ENCODE results near the gene UBE2D1.
A peak's percentile ranks its signal among the peaks of the same experiment; 100 is the strongest.

The UBE2D1 gene

DNA sequence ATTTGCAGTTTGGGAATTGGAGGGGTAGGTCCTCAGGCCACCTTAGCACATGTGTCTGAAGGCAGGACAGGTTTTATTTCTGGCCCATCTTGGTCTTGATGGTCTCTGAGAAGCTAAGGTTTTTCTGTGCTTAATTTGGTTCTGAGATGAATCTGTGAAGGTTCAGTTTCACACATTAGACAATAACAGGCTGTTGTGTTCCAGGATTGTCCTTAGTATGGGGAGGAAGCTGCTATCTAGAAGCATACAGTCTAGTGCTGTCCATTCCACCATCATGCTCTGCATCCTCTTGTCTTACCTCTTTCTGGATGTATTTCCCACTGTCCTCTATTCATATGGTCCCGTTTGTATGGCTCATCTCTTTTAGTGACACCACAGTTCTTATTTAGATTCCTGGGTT lies 7.1 kb downstream of the UBE2D1 start:
- DNase-seq, result no peak

DNA sequence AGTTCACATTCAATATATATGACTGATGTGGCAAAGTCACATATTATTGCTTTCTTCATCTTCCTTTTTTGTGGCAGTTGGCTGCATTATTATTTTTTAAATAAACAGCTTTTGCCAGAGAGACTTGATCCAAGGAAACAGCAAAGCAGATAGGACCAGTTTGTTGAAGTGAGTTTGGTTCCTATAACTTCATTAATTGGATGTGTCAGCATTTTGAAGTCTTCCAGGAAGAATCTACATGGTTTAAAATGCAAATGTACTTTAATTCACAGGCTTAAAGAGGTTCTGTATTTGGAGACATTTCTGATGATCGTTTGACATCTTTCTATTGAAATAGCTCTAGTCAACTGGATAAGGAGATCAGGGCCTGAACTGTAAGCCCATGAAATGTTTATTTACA lies 13.2 kb downstream of the UBE2D1 start:
- DNase-seq, result no peak

DNA sequence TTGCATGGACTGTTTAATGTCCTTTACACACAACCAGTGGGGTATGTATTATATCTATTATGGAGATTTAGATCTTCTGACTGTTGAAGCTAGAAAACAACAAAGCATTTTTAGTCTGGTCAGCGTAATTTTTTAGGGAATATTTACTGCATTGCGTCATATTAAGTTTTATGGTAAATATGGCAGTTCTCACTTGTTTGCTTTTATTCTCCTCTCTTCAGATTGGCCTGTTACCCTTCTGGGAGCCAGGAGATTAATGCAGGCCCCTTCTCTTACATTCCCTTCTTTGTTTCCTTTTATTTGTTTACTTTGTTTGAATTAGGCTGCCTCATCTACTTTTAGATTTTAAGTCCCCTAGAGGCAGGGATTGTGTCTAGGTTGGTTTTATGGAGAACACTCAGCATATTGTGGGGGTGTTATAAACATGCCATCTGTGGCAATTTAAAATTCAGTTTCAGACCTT lies 13.8 kb downstream of the UBE2D1 start:
- DNase-seq, result no peak

DNA sequence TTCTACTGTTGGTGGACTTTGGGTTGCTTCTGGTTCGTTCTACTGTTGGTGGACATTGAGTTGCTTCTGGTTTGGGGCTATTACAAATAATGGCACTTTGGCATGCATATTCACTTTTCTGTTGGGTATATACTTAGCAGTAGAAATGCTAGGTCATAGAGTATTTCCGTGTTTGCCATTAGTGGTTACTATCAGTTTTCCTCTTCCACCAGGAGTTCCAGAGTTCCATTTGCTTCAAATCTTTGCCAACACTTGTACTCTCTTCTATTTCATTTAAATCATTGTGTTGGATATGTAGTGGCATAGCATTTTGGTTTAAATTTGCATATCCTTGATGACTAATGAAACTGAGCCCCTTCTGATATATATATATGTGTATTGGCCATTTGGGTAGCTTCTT lies 15.2 kb downstream of the UBE2D1 start:
- DNase-seq, result no peak

DNA sequence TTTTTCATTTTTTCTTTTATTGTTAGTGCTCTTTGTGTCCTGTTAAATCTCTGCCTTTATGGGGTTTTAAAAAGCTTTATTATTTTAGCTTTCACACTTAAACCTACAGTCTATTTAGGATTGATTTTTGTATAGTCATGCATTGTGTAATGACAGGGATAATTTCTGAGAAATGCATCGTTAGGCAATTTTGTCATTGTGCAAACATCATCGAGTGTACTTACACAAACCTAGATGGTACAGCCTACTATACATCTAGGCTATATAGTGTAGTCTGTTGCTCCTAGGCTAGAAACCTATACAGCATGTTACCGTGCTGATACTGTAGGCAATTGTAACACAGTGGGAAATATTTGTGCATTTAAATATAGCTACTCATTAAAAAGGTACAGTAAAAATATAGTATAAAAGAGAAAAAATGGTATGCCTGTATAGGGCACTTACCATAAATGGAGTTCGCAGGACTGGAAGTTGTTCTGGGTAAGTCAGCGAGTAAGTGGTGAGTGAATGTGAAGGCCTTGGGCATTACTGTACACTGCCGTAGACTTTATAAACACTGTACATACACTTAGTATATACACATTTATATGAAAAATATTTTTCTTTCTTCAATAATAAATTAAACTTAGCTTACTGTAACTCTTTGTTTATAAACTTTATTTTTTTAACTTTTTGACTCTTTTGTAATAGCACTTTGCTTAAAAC lies 16.0 kb downstream of the UBE2D1 start:
- DNase-seq, result no peak

DNA sequence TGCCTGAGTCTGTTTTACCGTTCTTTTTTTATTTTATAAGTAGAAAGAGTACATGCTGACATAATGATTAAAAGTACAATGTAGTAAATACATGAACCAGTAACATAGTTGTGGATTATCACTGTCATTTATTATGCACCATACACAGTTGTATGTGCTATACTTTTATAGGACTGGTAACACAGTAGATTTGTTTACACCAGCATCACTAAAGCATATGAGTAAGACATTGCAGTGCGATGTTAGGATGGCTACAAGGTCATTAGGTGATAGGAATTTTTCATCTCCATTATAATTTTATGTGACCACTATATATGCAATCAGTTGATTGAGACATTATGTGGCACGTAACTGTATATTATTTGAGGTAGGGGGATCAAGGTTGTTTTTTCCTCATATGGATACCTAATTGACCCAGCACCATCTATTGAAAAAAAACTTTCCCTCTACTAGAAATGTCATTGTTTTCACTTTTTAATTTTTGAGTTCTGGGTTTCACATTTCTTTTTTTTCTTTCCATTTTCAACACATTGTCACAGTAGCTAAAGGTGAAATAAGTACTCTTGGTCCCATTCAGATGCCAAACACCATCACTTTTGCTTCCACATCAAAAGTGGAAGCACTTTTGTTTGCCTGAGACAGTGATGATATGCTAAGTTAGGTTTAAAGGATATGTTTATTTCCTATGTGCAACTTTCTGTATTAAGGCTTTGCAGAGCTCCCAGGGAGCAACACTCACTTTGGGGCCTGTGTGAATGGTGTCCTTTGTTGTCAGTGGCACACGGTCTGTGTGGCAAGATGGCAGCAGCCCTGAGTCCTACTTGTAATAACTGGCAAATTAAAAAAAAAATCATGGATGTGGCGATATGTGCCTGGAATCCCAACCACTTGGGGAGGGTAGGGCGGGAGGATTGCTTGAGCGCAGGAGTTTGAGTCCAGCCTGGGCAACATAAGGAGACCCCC lies 17.1 kb downstream of the UBE2D1 start:
- DNase-seq, result no peak

DNA sequence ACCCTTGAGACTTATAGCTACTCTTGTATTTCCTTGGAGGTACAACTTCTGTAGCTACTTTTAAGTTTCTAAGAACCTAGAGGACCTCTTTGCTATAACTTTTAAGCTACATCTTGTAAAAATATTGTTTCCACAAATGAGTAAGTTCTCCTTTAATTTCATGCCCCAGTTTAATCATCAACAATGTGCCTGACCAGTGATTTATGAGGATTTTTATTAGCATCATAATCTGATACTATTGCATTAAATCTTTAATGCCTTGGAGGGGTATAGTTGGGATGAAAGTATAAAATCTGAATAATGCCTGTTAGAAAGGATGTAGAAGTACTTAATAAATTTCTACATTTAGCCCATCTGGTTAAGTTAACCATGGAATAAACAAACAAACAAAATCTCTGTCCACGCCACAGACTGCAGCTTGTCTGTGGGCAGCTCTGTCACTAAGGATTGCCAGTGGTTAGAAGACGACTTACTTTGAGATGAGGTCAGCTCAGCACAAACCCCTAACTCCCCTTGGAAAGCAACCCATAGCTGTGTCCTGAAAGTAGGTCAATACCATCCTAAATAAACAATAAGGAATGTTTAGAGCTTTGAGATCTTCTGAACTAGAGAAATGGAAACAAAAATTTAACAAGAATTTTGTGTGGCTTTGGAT lies 18.3 kb downstream of the UBE2D1 start:
- peak; percentile 12 for DNase-seq

DNA sequence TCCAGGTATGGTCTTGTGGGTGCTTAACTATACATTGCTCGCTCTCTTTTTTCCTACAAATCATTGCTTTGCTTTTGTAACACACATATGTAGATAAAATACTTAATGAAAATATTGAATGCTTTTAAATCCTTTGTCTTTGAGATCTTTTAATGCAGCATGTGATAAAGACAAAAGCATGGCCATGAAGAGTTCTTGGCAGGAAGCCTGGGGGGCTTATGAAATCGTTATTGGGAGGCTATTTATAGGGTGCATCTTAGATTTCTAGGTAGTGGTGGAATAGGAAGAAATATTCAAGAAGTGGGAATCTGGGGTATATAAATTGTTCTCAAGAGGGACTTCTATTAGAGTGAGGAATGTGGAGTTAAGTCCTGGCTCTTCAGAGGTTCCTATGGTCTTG lies 21.9 kb downstream of the UBE2D1 start:
- no peak for DNase-seq

DNA sequence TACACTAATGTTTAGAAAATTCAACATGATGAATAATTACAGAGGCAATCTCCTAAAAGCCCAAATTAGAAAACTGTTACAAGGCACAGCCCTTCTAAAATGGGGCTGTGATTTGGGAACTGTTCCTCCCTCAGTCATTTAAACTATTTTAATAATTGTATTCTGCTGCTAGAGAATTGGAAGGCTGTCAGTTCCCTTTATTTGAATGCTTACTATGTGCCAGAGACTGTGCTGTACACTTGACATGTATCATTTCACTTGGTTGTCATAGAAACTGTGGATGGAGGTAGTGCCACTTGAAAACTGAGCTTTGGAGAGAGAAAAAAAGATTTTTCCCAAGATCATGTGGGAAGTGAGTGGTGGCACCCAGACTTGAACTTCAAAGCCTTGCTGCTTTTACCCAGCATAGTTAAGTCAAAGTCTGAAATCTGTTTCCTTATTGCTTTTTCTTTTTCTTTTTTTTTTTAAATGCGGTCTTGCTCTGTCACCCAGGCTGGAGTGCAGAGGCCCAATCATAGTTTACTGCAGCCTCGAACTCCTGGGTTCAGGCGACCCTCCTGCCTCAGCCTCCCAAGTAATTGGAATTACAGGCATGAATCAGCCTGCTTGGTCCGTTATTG lies 23.6 kb downstream of the UBE2D1 start:
- no peak for DNase-seq

DNA sequence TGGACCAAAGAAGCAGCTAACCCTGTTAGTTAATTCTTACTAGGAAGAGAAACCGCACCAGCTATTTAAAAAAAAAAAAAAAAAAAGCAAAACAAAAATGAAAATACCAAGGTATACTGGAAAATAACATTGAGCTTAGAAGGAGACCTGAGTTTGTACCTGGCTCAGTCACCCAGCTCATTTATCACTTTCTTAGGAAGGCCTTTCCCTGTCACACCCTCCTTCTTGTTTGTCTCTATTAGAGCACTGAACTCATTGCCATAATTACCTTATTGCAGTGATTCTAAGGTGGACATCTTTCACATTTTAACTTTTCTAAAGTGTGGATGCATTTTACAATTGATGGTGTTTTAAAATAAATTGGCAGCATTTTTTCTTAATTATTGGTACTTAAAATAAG lies 24.1 kb downstream of the UBE2D1 start:
- DNase-seq, result no peak

DNA sequence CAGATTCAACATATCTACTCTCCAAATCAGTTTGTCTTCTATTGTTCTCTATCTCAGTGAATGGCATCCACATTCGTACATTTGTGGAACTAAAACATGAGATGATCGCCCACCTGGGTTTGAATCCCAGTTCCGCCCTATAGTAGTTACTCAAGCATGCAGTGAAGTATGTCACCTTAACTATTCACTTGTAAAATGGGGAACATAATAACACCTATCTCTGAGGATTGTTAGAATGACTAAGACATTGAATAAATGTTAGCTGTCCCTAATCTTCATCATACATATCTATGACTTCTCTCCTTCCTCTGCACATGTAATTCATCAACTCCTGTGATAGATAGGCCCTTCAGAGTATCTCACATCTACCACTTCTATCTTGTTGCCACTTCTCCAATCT lies 24.7 kb downstream of the UBE2D1 start:
- no peak for DNase-seq

DNA sequence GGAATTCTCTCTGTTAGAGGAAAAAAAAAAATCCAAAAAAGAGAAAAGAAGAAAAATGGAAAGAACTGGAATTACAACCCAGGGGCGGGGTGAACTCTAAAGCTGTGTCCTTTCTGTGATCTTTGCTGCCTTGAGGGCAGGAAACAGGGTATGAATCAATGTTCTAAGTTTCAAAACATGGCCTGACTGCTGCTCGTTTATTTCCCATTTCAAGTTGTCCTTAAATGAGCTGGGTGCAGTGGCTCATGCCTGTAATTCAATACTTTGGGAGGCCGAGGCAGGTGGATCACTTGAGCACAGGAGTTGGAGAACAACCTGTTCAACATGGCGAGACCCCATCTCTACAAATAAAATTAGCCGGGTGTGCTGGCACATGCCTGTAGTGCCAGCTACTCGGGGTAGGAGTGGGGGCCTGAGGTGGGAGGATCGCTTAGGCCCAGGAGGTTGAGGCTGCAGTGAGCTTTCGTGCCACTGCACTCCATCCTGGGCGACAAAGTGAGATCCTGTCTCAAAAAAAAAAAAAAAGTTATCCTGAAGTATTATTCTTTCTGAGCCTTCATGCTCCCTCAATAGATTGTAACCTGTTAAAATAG lies 25.7 kb downstream of the UBE2D1 start:
- DNase-seq, result no peak

DNA sequence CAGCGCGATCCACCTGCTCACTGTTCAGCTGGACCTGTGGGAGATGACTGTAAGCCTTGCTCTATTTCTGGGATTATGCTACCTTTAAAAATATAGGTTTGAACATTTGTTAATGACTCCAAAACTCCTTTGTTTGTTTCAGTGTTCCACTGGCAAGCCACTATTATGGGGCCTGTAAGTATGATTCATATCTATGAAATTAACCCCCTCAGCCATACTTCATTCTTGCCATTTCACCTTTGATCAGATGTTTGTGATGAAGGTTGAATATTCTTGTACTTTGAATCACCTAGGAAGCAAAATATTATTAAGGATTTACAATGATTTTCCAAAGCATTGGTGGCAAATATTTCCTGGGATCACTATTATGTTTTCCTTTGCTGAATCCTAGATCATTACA lies 26.5 kb downstream of the UBE2D1 start:
- no peak for DNase-seq

DNA sequence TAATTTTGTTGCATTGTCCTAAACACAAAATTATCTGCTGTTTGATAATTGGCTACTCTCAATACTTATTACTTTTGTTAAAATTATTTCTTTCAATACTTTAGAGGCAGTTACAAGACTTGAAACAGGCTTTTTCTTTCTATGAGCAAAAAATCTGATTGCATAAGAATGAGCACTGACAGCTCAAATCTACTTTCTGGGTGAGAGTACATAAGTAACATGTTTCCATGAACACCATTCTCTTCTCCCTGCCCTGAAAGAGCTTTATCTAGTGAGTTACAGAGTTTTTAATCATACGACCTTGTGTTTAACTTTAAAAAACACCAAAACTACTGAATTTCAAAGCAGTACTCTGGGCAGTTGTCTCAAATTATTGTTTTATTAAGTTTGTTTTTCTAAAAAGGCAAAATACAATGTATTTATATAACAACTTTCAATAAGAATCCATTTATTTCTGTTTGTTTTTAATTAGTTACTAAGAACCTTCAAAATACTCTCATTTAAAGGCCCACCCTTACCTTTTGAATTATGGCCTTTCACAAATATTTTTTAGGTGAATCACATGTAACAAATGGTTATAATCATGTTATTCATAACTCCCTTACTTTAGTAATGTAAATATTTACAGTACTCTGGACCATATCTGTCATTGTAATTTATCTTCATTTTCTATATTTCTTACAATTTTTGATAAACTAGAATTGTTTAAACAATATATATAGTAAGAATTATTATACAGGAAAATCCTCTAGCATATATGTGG lies 27.4 kb downstream of the UBE2D1 start:
- no peak for DNase-seq

DNA sequence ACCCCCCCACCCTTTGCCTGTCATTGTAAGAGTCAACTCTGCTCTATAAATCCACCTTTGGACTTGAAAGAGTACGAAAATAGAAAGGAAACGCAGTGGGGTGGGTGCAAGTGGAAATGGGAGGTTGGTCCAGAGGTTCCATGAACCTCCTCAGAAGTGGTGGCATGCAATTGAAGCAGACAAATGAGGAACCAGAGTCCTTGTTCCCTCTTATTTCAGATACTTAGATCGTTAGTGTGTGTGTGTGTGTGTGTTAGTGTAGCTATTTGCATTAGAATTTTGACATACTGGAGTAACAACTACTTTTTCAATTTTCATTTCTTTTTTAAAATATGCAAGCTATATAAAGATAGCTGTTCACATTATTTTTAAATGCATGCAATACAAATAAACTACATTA lies 32.3 kb downstream of the UBE2D1 start:
- no peak for DNase-seq

DNA sequence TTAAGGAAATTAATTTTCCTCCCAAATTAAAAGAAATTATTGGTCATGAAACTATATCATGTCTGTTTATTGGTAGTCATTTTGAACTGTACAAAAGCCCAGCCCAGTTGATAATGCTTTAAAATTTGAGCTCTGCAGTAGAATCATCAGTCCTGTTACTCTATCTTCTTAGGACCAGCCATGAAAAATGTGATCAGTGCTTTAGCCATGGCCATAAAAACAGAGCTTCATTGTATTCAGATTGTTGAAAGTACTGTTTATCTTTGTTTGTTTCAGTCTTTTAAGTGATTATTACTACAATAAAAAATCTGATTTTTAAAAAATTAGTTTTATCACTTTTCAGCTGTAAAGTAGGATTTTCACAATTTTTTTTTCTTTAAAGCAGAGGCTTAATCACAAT lies 36.7 kb downstream of the UBE2D1 start:
- no peak for DNase-seq

DNA sequence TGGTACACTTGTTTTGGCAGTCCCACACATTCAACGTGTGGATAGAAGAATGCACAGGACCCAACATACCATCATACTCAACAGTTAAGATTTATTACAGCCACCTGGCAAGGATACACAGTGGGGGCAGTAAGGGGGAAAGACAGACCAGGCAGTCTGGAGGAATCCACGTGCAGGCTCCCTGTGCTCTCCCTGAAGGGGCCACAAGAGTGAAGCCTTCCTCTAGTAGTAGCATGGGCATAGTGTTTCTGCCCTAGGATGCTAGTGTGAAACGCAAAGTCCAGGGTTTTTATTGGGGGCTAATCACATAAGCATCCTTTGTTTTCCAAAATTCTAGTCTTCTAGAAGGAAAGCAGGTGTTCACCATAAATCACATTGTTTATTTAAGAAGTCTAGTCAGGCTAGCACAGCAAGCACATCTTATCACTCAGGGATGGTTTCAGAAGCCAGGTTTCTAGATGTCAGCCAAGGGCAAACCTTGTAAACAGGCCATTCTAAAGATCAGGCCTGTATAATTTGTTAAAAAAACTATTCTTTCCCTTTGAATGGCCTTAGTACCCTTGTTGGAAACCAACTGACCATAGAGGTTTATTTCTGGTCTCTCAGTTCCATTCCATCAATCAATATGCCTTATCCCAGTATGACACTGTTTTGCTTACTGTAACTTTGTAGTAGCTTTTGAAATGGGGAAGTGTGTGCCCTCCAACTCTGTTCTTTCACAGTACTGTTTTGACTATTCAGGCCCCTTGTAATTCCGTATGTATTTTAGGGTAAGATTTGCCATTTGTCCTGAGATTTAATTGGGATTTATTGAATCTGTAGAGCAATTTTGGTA lies 38.0 kb downstream of the UBE2D1 start:
- no peak for DNase-seq

DNA sequence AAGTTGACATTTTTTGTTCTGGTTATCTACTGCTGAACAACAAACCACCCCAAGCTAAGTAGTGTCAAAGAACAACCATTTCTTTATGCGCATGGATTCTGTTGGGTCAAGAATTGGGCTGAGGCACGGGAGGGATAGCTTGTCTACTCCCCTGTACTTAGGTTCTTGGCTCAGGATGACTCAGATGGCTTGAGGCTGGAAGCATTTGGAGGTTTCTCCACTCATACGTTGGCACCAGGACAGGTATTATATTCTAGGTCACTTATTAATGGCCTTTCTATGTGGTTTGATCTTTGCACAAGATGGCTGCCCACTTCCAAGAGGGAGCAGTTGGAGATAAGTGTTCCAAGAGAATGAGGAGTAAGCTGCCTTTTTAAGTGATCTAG lies 38.6 kb downstream of the UBE2D1 start:
- no peak for DNase-seq

DNA sequence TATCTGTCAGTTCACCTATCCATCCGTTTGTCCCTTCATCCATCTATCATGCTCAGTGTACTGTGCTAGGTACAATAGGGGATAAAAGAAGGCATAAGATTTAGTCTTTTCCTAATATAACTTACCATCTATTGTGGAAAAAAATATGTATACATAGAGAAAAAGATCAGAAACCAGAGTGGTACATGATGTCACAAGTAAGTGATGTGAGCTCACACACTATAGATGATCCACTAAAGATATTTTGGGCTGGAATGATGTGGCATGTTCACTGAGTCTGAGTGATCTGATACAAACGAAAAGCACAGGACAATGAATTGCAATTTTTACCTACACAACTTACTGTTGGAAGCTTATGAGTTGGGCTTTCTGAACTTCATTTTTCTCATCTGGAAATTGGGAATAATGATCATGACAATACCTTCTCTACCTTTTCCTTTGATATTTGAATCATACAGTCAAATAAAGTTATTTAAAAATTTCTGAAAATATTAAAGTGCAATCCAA lies 47.7 kb downstream of the UBE2D1 start:
- no peak for DNase-seq

DNA sequence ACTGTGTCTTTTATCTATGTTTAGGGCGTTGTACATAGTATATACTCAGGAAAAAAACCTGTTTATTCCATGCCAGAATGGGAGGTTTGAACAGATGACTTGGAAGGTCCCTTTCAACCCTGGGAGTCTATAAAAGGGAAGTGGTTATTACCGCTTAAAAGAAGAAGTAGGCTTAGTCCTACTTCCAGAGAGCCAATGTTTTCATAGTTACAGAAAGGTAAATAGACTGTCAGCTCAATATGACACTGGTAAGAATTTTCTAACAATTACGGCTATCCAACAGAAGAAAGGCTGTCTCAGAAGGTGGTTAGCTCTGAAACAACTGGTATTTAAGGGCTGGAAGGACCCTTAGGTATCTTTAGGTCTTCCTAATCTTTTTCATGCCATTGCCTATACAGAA lies 49.3 kb downstream of the UBE2D1 start:
- no peak for DNase-seq

DNA sequence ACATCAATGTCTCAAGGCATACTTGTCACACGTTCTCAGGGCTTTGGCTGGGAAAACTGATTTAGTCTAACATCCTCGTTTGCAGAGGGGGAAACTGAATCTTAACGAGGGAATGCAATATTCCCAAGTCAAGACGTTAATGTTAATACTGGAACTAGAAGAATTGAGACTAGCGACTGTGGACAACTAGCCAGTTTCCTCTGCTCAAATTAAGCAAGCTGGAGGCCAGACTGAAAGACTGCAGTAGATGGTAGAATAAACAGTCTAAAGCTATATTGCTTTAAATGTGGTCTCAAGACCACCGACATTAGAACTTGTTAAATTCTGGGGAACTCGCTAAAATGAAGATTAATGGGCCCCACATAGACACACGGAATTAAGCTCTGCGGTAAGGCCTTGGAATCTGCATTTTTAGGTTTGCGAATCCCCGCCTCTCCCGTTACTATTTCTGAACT lies 49.8 kb downstream of the UBE2D1 start:
- DNase-seq, result no peak
